Hepatocyte (in vitro differentiated cells): ENCODE results near the gene LIPT2. TPM values are rescaled to one million over a fixed set of nuclear protein-coding genes. Genes with fewer than 3 reads are reported as not detected.
A peak's percentile ranks its signal among the peaks of the same experiment; 100 is the strongest.
"Not testable (repeated sequence)": the region's sequence is repeated elsewhere in the genome, so short reads cannot be mapped to it uniquely, and the experiment has no call there.

ENCODE experiments used
- DNase-seq: peaks from one replicate; pipeline ENCODE4 v3.0.0-alpha.2; 2016; ENCODE audit warnings: low spot score
- H2AFZ ChIP-seq: fragments of 200-600 bp; sonication (generic); 2 replicates; pipeline ENCODE4 v1.6.0; 2016; ENCODE audit warnings: antibody characterized with exemption, mild to moderate bottlenecking
- H3K27ac ChIP-seq: fragments of 200-600 bp; sonication (generic); 2 replicates; pipeline ENCODE4 v1.5.1; 2016; ENCODE audit warnings: mild to moderate bottlenecking
- H3K27me3 ChIP-seq: fragments of 200-600 bp; sonication (generic); 2 replicates; pipeline ENCODE4 v1.6.1; 2016
- H3K36me3 ChIP-seq: fragments of 200-600 bp; sonication (generic); replicated peaks from 2 replicates; pipeline ENCODE4 v1.5.1; 2016; ENCODE audit warnings: low read depth; ENCODE audit not compliant: insufficient read depth
- H3K4me1 ChIP-seq: fragments of 200-600 bp; sonication (generic); 2 replicates; pipeline ENCODE4 v1.5.1; 2016; ENCODE audit warnings: mild to moderate bottlenecking, moderate library complexity; ENCODE audit not compliant: insufficient read depth
- H3K4me2 ChIP-seq: fragments of 200-600 bp; sonication (generic); 2 replicates; pipeline ENCODE4 v1.6.0; 2016
- H3K4me3 ChIP-seq: fragments of 200-600 bp; sonication (generic); 2 replicates; pipeline ENCODE4 v1.5.1; 2016; ENCODE audit warnings: mild to moderate bottlenecking
- H3K79me2 ChIP-seq: fragments of 200-600 bp; sonication (generic); 2 replicates; pipeline ENCODE4 v1.6.0; 2017; ENCODE audit warnings: mild to moderate bottlenecking
- H3K9me2 ChIP-seq: fragments of 200-600 bp; sonication (generic); replicated peaks from 2 replicates; pipeline ENCODE4 v1.6.0; 2017; ENCODE audit warnings: mild to moderate bottlenecking; ENCODE audit not compliant: insufficient read depth
- H3K9me3 ChIP-seq: fragments of 200-600 bp; sonication (generic); 2 replicates; pipeline ENCODE4 v1.5.1; 2016; ENCODE audit warnings: low read depth, mild to moderate bottlenecking
- H4K20me1 ChIP-seq: fragments of 200-600 bp; sonication (generic); 2 replicates; pipeline ENCODE4 v1.6.0; 2016; ENCODE audit warnings: mild to moderate bottlenecking; ENCODE audit not compliant: insufficient read depth, poor library complexity, severe bottlenecking
- EZH2 ChIP-seq: fragments of 200-600 bp; sonication (generic); IDR thresholded peaks from 2 replicates; pipeline ENCODE4 v1.6.1; 2016; ENCODE audit warnings: antibody characterized with exemption, mild to moderate bottlenecking, borderline replicate concordance
- EZH2phosphoT487 ChIP-seq: fragments of 200-600 bp; sonication (generic); IDR thresholded peaks from one replicate; pipeline ENCODE4 v1.6.1; 2018; ENCODE audit warnings: antibody characterized with exemption, mild to moderate bottlenecking, low read depth, moderate library complexity; ENCODE audit not compliant: unreplicated experiment, severe bottlenecking
- WGBS: methylation state at CpG from one replicate; pipeline ENCODE4 v1.1.6; 2016; ENCODE audit warnings: low lambda C conversion rate; ENCODE audit errors: missing lambda C conversion rate; 5-methylcytosine and 5-hydroxymethylcytosine counted together
- polyA plus RNA-seq: library from polyadenylated mRNA; unstranded; fragments of >200 nt; fragmentation: Nextera tagmentation; extraction: Ambion mirVana; gene quantifications from 2 replicates; pipeline ENCODE4 v1.2.1, GENCODE V29; 2016
- total RNA-seq: library from RNA; depleted of rRNA; stranded (reverse); fragments of >200 nt; gene quantifications from 2 replicates; pipeline ENCODE4 v1.2.3, GENCODE V29; 2014
- TF ChIP-seq, protein P1 (sequence below): fragments of 200-600 bp; sonication (generic); IDR thresholded peaks from 2 replicates; pipeline ENCODE4 v1.5.1; 2016; ENCODE audit warnings: antibody characterized with exemption, mild to moderate bottlenecking; ENCODE audit not compliant: poor library complexity

The LIPT2 gene
- total and polyA plus RNA-seq, 2 experiments from 2014 or later, result 9.2 to 14.3 TPM

DNA sequence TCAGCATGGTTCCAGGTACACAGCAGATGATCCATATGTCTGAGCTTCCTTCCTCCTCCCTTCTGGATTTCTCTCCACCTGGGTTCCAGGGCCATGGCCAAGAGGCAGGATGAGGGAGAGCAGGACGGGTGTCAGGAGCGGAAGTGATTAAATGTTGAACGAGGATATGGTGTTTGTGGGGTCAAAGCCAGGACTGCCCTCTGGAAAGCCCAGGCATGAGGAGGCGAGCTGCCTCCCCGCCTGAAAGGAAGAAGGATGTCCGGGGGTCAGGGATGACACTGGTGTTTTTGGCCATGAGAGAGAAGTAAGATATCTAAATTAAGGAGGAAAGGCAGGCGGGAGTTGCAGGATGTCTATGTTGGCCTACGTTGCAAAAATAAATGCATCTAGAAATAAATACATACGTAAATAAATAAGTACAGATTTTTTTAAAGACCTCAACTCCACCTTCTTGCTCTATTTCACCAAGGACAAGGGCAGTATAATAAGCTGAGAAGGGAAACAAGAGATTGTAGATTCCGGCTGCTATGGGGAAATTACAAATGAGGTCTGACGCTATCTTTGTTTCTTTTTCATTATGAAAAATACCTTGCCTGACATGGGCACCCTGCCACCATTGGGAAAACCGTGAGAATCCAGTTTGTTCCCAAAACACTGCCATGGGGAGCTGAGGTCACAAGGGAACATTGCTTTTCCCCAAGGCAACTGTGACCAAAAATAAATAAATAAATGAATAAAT, 27.6 kb upstream of the LIPT2 start:
- Histone ChIP-seq H3K4me2 (no peak overlapping the region), H3K9me2 (no peaks in the 10 kb centered on the region), H3K4me1 (no peaks in the 10 kb centered on the region), H3K9me3 (no peaks in the 10 kb centered on the region), H3K36me3 (no peaks in the 10 kb centered on the region), H3K4me3 (no peak overlapping the region), H3K27me3 (no peaks in the 10 kb centered on the region), H2AFZ (no peak overlapping the region), H3K27ac (no peak overlapping the region), H3K79me2 (no peaks in the 10 kb centered on the region), H4K20me1 (no peaks in the 10 kb centered on the region)
- no peak for TF ChIP-seq EZH2phosphoT487
- TF ChIP-seq EZH2, result no peak
- TF ChIP-seq, protein P1, sequence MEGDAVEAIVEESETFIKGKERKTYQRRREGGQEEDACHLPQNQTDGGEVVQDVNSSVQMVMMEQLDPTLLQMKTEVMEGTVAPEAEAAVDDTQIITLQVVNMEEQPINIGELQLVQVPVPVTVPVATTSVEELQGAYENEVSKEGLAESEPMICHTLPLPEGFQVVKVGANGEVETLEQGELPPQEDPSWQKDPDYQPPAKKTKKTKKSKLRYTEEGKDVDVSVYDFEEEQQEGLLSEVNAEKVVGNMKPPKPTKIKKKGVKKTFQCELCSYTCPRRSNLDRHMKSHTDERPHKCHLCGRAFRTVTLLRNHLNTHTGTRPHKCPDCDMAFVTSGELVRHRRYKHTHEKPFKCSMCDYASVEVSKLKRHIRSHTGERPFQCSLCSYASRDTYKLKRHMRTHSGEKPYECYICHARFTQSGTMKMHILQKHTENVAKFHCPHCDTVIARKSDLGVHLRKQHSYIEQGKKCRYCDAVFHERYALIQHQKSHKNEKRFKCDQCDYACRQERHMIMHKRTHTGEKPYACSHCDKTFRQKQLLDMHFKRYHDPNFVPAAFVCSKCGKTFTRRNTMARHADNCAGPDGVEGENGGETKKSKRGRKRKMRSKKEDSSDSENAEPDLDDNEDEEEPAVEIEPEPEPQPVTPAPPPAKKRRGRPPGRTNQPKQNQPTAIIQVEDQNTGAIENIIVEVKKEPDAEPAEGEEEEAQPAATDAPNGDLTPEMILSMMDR, result no peak
- no peak for DNase-seq
- WGBS, result 95% methylated on average over 12 of the region's 12 CpGs

DNA sequence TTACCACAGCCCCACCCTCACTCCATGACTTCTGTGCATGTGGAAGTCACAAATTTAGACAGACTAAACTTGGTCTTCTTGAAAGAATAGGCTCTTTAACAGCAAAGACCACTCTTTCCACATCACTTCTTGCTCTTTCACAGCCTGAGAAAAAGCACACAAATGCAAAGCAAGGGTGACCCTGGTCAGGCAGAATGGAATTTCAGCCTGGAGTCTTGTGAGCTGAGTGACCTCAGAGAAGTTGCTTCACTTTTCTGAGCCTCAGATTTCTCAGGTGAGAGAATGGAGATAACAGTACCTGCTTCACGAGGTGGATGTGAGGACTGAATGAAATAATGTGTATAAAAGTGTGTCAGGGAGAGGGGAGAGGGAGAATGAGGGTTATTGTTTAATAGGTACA, 26.8 kb upstream of the LIPT2 start:
- H3K4me2 ChIP-seq, result no peak overlapping the region
- no peaks in the 10 kb centered on the region for H4K20me1 ChIP-seq
- H3K4me1 ChIP-seq, result no peaks in the 10 kb centered on the region
- no peak for DNase-seq
- H3K4me3 ChIP-seq, result no peak overlapping the region
- H3K9me2 ChIP-seq, result no peaks in the 10 kb centered on the region
- H3K79me2 ChIP-seq, result no peaks in the 10 kb centered on the region
- TF ChIP-seq, protein P1, result no peak
- TF ChIP-seq EZH2phosphoT487 (no peak), EZH2 (no peak)
- H3K27me3 ChIP-seq, result no peaks in the 10 kb centered on the region
- no peaks in the 10 kb centered on the region for H3K9me3 ChIP-seq
- H2AFZ ChIP-seq, result no peak overlapping the region
- no peaks in the 10 kb centered on the region for H3K36me3 ChIP-seq
- WGBS, result 70% methylated on average over 1 of the region's 1 CpG
- peak overlapping the region; percentile 21 for H3K27ac ChIP-seq

DNA sequence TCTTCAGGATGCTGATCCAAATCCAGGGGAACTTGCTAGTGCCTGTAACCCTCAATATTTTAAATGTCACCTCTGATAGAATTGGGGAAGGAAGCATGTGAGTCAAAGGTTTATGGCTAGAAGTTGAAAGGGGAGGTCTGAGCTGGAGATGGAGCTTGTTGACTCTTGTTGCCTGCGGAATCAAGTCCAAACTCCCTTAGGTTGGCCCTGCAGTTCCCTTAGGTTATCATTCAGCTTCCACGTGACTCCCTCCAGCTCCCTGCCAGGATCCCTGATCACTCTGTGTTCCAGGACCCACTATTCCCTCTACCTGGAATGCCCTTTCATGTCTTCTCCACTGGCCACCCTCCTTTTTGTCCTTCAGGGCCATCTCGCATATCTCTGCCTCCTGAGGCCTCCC, 26.2 kb upstream of the LIPT2 start:
- no peaks in the 10 kb centered on the region for H3K79me2 ChIP-seq
- H3K4me3 ChIP-seq, result no peak overlapping the region
- no peaks in the 10 kb centered on the region for H4K20me1 ChIP-seq
- 85% methylated on average over 3 of the region's 3 CpGs for WGBS
- peak overlapping the region; percentile 21 for H3K27ac ChIP-seq
- TF ChIP-seq, protein P1, result no peak
- TF ChIP-seq EZH2phosphoT487, result no peak
- no peak for TF ChIP-seq EZH2
- H3K9me3 ChIP-seq, result no peaks in the 10 kb centered on the region
- H3K4me1 ChIP-seq, result no peaks in the 10 kb centered on the region
- H3K27me3 ChIP-seq, result no peaks in the 10 kb centered on the region
- no peaks in the 10 kb centered on the region for H3K9me2 ChIP-seq
- H2AFZ ChIP-seq, result no peak overlapping the region
- no peak for DNase-seq
- no peaks in the 10 kb centered on the region for H3K36me3 ChIP-seq
- no peak overlapping the region for H3K4me2 ChIP-seq

DNA sequence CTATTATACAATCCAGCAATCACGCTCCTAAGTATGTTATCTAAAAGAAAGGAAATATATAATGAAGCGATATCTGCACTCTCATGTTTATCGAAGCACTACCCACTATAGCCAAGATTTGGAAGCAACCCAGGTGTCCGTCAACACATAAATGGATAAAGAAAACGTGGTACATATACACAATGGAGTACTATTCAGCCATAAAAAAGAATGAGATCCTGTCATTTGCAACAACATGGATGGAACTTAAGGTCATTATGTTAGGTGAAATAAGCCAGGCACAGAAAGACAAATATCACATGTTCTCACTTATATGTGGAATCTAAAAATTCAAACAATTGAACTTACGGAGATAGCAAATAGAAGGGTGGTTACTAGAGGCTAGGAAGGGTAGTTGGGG, 24.1 kb upstream of the LIPT2 start:
- not testable (repeated sequence) for H3K27me3 ChIP-seq, H3K79me2 ChIP-seq, H3K9me3 ChIP-seq, H2AFZ ChIP-seq, H3K4me1 ChIP-seq, H3K4me3 ChIP-seq, H3K36me3 ChIP-seq, DNase-seq, H3K4me2 ChIP-seq, H3K9me2 ChIP-seq, H3K27ac ChIP-seq, H4K20me1 ChIP-seq
- WGBS, result 95% methylated on average over 6 of the region's 6 CpGs
